T-helper 1 cell treated with Interleukin-12 subunit alpha and Interleukin-12 subunit beta and Interleukin-4 antibody, amounts not matched to agents 30 ng/mL and 1 ng/mL, for 36 hours (primary cell): ENCODE measurements around the gene TNPO3. TPM values are rescaled to one million over a fixed set of nuclear protein-coding genes. Genes with fewer than 3 reads are reported as not detected.

Experiments used
- intact Hi-C: fragments of 100-400 bp; cut with micrococcal nuclease; formaldehyde crosslinking; loops from one replicate; pipeline ENCODE4 v1.15.1; 2024
- total RNA-seq: library from RNA; stranded (reverse); gene quantifications from 2 replicates; pipeline ENCODE4 v1.2.3, GENCODE V29; 2022

TNPO3 gene
- total RNA-seq, 1 donor from 2014 or later: 45.0 TPM

DNA sequence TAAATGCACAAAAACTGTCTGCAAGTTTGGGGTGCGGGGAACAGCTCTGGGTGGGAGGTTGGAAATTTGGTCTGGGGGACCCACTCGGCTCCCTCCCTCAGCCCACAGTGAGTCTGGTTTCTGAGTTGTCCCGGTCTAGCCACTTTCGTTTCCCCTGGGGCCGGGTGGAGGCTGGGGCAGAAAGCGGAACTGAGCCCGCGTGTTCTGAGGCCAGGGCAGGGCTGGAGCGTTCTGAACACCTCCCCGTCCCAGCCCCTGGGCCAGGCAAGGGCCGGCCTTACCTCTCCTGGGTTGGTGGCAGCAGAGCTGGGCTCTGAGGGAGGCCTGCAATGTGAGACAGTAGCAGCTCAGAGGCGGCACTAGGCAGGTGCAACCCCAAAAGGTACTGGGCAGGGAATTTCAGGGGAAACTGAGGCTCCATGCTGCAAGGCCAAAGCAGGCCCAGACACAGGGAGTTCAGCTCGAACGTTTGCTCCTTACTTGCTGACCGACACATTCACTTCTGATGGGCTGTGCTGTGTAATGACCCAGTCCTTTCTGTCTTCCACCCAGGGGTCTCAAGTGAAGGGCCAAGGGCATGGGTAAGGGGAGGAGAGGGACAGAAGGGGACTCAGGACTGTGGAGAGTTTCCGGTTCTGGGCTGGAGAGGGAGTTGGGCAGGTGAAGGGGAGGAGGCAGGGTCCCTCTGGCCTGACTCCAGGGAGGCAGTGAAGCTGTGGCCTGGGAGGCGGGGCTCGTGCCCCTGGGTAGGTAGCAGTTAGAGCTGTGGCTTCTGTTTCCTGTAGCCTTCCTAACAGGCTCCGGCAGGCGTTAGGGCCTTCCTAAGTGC, 114.2 kb downstream of the TNPO3 start:
- intact Hi-C loops: no loop called here

DNA sequence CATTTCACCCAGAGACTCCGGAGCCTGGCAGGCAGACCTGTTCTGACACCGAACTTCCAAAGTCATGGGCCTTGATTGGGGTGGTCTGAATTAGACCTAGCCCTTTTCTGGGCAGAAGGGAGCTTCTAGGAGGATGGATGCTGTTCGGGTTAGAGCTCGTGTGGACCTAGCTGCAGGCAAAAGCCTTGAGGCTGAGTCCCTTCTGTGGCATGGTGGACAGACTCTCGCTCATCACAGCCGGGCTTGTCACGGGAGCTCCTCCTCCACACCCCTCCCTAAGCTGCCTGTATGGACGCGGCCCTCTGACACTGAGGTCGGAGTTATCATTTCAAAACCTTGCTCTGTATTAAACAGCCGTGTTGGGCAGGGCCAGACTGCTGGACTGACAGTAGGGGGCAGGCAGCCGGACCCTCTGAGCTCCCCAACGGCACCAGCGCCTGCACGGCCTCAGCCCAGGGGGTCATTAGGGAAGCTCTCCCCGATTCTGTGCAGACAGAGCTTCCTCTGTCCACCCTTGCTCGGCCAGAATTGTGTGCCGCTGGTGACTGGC, 115.0 kb downstream of the TNPO3 start:
- intact Hi-C loops: loop anchor here (2.0 to 10.0 kb wide), 2 partner anchors 23 to 115 kb away; partner anchors contain the start of gene TNPO3

DNA sequence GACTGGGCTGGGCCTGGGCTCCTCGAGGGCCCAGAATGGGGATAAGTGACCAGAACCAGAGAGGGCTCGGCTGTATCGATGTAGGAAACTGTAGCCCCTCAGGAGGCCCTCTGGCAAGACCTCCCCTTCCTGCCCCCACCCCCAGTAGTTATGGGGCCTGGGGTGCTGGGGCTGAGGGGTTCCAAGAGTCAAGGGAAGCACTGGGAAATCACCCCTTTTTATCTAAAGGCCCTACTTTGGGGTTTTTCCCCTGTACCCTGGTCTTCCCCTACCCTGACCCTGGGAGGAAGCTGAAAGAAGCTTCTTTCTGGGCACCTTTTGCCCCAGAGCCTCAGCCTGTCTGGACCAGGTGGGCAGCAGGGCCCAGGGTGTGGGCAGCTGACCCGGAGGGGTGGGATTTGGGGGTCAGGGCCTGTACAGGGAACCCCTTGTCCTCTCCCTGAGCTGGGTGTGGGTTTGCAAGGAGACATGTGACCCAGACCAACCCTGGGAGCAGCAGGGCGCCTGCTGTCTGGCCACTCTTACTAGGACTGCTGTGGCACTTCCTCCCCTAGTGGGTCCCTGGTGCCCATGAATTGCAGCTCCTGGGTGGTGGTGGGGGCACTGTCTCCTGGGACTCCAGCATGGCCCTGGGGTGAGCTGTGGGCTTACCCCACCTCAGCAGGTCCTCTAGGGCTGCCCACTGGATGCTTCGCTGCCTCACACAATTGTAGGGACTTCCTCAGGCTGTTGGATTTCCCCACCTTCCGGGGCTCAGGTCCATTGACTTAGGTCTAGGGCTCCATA, 115.6 kb downstream of the TNPO3 start:
- intact Hi-C loops: loop anchor here (2.0 to 10.0 kb wide), 2 partner anchors 24 to 116 kb away; partner anchors contain the start of gene TNPO3

DNA sequence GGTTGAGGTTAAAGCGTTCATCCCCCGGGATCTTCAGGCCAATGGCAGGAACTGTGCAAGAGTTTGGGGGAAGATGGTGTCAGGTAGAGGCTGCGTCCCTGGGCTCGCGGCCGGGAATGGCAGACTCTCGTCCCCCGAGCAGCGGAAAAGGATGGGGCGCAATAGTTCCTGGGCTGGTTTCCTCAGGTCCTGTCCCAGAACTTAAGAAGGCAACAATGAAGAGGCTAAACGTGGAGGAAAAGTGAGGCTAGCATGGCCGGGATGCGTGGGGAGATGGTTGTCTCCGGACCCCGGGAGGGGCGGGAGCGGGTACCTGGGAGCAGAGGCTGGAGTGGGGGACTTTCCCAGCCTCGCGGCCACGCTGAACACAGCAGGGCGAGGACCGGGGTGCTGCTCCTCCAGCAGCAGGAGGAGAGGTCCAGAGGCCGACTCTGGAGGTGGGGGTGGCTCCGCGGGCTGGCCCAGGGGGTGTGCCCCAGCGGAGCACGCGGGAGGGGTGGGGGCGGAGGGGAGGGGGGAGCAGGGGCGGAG, 116.3 kb downstream of the TNPO3 start:
- intact Hi-C loops: loop anchor here (1.0 to 10.0 kb wide), 3 partner anchors 24 to 116 kb away; partner anchors contain the start of genes ATP6V1F and TNPO3

DNA sequence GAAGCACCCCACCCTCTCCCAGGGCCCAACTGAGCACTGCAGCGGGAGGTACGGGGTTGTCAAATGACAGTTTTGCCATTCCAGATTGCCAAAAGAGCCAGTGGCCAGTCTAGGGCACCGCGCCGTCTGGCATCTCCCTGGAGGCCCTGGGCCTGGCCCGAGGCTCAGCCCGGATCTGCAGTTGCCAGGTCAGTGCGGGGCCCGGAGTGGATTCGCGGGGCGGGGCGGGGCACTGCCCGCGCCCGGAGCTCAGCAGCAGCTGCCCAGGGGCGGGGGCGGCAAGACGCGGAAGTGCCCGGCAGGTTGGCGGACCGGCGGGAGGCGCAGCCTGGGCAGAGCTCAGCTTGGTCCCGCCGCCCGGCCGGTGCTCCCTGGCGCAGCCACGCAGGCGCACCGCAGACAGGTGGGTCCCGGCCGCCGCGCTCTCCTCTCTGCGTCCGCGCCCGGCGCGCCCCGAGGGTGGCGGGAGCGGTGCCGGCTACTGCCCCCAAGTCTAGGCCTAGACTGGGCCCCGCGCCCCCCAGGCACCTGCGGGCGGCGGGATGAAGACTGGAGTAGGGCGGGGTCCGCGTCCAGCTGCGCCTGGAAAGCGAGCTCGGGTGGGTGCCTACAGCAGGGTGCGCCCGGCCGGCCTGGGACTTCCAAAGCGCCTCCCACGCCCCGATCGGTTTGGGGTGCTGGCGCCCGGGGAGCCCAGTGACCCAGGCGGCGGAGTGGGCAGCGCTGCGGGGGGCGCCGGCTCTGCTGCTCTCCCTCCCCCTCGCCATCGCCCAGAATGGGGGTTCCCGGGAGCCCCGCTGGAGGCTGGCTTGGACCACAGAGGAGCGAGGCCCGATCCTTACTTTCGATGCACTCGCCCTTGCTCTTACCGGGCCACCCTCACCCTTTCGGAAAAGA, 117.0 kb downstream of the TNPO3 start, which contains the start of gene IRF5:
Gene IRF5, plus strand, starts transcription at position 281 of the 897 bp plus-strand sequence. CDS start 4,155 bp downstream, outside the sequence.
- intact Hi-C loops: loop anchor here (1.0 to 10.0 kb wide), 3 partner anchors 25 to 117 kb away; partner anchors contain the start of genes ATP6V1F and TNPO3

DNA sequence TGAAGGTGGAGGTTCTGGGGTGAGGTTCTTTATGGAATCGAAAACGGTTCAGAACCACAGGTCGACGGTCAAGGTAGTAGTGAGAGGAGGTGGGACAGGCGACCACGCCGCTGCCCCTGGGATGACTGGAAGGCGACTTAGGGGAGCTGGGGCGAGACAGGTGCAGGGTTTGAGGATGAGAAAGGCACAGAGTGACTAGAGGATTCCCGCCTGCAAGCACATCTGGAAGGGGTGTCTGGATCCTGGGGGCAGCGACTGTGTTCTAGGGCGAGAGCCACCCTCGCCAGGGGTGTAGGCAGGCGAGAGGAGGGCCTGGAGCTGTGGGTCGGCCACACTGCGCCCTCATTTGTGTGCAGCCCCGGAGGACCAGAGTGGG, 117.7 kb downstream of the TNPO3 start:
- intact Hi-C loops: loop anchor here (10.0 kb wide), 1 partner anchor 118 kb away; the partner anchor contains the start of gene TNPO3

DNA sequence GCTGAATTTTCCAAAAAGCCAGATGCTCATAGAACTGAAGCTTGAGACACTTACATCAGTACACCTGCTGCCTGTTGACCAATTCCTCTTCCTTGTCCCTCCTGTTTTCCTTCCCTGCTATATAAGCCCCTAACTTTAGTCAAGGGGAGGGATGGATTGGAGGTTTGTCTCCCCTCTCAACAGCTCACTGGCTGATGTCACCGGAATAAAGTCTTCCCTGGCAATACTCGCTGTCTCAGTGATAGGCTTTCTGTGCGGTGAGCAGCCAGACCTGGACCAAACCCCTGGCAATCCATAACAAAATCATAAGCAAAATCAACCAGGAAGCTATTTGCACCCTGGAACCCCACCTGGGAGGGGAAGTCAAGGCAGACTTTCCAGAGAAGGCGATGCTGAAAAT, 118.1 kb downstream of the TNPO3 start:
- intact Hi-C loops: loop anchor here (10.0 kb wide), 1 partner anchor 118 kb away; the partner anchor contains the start of gene TNPO3

DNA sequence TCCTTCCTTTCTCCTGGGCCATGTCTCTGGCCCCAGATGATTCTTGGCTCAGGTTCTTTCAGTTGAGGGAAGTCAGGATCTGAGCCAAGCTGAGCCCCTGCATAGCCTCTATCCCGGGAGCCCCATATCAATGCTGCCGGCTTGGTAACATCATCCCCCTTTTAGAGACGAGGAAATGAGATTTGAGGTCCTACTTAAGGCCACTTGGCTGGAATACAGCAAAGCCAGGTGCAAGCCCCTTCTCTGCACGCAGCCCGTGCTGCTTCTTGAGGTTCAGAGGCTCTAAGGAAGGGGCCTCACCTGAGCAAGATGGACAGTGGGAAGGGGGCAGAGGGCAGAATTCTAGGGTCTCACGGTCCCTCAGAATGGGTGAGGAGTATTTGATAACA, 119.6 kb downstream of the TNPO3 start:
- intact Hi-C loops: loop anchor here (10.0 kb wide), 1 partner anchor 119 kb away; the partner anchor contains the start of gene TNPO3

DNA sequence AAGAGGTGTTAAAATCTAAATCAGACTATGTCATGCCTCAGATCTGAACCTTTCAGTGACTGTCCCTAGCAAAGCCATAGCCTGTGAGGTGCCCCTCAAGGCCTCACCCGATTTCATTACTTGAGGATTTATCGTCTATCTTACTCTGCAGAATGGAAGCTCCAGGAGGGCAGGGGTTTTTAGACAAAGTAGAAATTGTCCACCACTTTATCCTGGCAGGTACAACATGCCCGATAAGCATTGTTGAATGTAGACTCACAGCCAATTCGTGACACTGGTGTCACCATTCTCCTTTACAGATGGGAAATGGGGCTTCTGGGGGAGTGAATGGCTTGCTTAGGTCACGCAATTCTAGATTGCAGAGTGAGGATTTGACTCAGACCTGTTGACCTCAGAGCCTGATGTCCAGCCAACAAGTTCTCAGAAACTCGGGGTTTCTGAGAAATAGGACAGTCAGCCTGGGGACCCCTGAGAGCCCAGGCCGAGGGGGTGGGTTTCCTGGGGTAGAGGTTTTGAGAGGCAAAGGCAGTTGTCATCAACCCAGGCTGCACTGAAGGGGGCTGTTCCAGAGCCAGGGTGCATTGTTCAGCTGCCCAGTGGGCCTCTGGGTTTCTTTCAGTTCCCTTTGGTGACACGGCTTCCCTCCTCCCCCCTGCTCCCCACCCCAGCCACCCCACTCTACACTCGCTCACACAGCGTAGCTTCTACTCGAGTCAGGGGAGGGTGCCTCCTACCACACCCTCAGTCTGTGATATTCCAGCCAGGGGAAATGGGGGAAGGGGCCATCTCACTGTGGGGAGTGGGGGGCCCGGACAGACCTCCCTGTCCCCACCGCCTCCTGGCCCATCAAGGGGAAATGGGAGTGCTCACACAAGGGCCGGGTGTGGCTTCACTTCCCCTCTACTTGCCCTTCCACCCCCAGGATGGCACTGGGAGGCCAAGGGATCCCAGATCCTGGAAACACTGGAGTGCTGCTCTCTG, 120.3 kb downstream of the TNPO3 start:
- intact Hi-C loops: loop anchor here (10.0 kb wide), 1 partner anchor 120 kb away; the partner anchor contains the start of gene TNPO3

DNA sequence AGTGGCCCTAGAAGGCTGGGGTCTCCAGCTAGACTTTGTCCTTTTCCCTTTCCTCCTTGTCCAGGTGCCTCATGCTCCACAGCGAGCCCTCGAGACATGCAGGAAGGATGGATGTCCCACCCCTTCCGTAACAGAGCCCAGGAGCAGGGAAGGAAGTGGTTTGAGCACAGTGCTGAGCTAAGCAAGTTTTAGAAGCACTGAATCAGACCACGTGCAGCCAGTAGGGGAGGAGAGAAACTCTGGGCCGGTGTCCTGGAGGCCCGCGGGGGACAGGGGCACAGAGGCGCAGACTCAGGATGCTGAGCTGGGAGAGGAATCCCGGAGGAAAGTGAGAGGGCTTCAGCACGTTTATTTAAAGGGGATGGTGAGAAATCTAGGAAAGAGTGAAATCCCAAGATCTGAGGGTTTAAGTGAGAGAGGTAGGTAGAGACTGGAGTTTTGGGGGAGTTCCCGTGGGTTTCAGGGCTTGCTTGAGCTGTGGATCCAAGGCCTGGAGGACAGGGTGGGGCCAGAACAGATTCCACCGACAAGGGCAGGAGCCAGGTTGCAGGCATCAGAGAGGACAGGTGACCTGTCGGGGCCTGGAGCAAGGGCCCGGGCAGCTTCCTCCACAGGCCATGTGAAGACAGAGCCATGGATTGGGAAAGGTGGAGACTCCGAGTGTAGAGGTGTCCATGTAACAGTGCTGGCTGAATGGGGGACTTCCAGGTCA, 121.6 kb downstream of the TNPO3 start:
- intact Hi-C loops: loop anchor here (10.0 kb wide), 1 partner anchor 121 kb away; the partner anchor contains the start of gene TNPO3

DNA sequence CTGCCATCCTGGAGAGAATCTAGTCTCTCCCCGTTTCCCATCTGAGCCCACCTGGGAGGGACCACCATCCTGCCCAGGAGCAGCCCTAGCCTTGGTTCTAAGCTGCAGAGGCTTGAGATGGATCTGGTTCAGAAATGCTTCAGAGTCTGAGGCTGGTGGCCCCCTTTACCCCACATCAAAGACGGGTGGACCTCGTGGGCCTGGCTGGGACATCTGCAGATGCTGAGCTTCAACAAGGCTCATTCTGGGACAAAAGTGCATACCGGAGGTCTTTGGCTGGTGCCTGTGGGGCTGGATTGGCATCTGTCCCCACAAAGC, 122.1 kb downstream of the TNPO3 start:
- intact Hi-C loops: loop anchor here (10.0 kb wide), 1 partner anchor 122 kb away; the partner anchor contains the start of gene TNPO3

DNA sequence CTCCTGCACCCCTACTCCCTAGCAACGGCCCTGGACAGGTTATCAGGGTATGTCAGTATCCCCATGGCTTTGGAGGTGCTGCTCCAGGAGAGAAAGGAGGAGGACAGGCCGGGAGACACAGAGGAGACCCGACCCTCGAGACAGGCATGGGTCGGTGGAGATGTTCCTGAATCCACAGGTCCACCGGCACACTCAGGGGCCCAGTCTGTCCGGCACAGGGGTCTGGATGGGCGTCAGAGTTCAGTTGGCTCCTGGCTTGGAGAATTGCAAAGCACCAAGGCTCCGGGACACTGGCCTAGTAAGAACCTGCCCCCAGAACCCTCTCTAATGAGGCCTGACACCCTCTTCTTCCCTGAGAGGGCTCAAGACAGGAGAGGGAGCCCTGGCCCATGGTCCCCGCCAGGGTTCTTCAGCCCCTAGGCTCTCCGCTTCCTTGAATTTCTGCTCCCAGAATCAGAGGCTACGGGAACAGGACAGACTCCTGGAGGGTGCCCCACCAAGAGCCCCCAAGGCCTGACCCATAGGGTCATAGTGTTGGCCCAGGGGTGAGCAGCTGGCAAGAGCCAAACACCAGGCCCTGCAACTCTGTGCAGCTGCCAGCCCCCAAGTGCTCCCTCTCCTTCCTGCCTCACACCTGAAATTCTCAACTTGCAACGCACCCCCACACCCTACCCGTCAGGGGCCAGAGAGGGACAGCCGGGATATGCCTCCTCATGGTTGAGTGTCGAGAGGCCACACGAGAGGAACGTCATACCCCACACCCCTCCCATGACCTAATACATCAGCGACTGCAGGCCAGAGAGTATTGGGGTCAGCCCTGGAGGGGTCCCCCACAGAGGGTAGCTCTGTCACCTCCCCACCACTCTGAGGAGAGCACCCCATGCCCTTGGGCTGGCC, 122.7 kb downstream of the TNPO3 start:
- intact Hi-C loops: loop anchor here (10.0 kb wide), 1 partner anchor 123 kb away; the partner anchor contains the start of gene TNPO3

DNA sequence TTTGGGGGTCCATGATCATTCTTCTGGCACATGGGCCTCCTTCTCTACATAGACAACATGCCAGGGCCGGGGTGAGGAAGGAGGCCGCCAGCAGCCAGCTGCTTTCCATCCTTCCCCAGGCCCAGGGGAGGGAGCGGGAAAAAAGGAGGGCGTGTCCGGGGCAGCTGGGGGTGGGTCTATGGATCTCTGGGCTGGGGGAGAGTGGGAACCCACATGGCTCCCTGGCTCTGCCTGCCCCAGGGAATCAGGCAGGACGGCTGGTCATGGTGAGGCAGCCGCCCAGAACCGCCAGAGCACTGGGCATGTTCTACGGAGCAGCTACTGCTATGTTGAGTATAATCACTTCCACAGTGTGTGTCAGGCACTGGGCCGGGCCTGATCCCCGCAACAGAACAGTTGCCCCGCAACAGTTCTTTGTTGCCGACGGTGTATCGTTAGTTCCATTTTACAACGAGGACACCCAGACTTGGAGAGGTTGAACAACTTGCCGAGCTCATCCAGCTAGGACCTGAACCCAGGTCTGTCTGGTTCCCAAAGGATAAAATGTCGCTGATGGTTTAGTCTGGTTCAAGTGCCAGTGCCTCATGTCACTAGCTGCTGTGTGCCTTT, 123.6 kb downstream of the TNPO3 start:
- intact Hi-C loops: loop anchor here (10.0 kb wide), 1 partner anchor 124 kb away; the partner anchor contains the start of gene TNPO3

DNA sequence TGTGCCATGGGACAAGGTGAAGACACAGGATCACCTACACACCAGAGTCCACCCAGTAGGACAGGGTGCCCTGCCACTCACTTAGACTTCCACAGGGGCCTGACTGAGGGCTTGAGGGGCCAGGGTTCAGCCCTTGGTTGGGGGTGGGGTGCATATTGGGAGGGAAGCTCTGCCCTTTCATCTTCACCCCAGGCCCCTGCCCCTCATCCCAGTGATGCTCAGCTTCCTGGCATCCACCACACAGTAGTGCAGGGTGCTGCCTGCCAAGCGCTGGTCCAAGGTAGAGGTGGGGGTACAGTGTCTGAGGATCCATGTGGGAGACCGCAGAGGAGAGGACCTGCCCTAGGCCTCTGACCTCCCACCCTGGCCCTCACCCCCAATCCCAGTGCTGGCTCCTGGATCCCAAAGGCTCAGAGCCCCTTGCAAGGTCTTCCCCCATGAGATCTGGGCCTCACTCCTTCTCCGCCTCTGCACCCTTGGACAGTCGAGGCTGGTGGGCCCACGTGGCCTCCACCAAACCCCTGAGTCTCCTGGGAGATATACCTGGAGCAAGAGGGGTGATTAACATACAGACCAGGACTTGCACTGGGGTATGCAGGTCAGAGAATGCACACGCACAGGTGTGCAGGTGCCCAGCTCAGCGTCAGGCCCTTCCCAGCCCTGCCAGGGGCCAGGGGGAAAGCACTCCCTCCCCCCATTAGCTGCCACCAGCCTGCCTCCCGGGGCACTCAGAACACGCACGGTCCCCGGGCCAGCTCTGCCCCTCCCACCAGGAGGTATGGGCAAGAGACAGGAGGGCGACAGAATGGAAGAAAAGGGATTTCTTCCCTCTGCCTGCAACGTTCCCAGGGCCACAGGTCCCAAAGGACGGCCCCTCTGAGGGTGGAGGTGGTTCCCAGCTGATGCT, 125.8 kb downstream of the TNPO3 start:
- intact Hi-C loops: no loop called here

DNA sequence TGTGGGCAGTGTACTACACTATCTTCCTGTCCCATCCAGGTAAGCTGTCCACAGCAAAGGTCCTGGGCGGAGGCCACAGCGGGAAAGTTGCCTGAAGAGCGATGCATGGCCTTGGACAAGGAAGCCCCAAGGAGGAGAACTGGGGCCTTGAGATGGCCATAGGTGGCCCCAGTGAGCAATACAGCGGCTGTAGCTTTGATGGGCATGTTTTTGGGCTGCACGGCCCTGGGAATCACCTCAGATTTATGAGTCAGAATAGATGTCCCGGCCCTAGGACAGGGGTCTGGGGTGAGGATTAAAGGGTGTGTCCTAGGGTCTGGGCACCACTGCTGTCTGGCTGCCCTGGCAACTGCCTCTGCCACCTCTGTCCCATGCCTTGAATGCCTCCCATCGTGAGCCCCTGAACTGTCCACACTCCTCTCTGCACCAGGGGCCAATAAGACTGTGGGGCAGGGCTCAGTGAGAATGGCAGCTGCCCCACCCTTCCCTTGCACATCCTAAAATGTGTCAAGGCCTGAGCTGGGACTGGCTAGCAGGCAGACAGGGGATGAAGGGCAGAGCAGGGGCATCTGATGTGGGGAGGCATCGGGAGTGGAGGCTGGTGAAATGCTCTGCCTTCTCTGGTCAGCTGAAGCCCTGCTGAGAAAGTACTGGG, 126.6 kb downstream of the TNPO3 start:
- intact Hi-C loops: no loop called here
